HG02678 (cell line): Measurements from ENCODE around the gene ASB18.
"Not testable (repeated sequence)": the region's sequence is repeated elsewhere in the genome, so short reads cannot be mapped to it uniquely, and the experiment has no call there.

Source experiments
- ATAC-seq: cut with Tn5 transposase; IDR thresholded peaks from one replicate; pipeline ENCODE4 v1.9.1; 2021; ENCODE audit warnings: mild to moderate bottlenecking, moderate library complexity; ENCODE audit not compliant: unreplicated experiment

The ASB18 gene

DNA sequence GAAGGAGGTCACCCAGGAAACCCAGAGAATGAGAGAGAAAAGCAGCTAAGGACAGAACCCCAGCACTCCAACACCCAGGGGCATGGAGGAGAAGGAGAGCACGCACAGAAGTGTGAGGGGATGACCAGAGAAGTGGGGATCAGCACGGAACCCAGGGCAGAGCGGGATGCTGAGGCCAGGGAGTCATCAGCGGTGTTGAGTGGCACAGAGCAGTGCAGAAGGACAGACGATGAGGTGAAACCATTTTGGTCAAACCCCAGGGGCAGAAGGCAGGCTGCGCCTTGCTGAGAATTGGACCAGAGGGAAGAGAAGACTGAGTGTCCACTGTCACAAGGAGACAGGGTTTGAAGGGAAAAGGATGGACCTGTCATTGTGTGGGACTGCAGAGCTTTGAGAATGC, 23.4 kb upstream of the ASB18 start:
- no peak for ATAC-seq

DNA sequence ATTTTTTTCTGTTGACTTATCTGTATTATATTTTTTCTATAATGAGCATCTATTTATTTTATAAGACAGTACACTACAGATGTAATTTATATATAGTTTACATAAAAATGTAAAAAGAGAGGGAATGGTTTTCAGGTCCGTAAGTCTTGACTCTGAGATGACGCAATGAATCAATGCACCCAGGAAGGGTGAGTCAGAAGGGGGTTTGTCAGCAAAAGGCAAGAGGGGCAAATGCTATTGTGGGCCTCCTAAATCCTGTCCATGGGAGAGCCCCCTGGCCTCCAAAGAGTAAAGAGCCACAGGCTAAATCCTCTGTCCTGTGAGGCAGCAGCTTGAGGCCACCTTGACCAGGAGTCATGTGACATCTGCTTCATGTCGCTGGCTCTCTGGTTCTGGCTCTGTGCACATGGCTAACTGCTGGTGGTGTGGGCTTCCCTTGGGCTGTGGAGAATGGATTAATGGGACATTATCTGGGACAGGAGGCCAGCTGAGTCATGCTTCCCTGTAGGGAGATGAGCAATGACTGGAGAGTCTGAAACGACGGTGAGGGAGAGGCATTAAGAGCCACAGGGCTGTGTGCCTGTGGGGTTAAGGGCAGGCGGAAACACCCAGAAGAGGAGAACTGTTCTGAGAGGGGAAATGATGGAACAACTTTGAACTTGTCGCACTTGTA, 22.8 kb upstream of the ASB18 start:
- no peak for ATAC-seq

DNA sequence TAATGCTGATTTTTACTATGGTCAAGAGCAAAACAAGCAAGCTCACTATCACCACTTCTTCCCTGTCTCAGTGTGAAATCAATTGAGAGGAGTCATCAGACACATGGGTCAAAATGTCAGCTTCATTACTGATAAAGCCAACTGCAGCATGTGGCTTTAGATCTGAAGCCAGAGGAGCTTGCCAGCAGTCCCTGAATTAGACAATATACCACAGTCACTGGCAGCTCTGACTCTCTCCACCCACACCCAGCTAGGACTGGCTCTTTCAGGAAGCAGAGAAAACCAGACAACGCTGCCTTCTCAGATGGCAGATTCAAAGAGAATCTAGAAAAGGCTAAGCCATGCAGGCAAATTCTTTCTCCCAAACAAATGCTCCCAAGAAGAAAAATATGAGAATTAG, 20.0 kb upstream of the ASB18 start:
- no peak for ATAC-seq

DNA sequence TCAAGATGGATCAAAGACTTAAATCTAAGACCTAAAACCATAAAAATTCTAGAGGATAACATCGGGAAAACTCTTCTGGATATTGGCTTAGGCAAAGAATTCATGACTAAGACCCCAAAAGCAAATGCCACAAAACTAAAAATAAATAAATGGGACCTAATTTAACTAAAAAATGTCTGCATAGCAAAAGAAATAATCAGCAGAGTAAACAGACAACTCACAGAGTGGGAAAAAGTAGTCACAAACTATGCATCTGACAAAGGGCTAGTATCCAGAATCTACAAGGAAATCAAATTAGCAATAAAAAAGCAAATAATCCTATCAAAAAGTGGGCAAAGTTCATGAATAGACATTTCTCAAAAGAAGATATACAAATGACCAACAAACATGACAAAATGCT, 18.2 kb upstream of the ASB18 start:
- no peak for ATAC-seq

DNA sequence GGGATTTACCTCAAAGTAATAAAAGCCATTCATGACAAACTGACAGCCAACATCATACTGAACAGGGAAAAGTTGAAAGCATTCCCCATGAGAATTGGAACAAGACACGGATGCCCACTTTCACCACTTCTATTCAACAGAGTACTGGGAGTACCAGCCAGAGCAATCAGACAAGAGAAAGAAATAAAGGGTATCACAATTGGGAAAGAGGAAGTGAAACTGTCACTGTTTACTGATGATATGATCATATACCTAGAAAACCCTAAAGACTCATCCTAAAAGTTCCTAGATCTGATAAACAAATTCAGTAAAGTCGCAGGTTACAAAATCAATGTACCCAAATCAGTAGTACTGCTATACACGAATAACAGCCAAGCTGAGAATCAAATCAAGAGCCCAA, 17.2 kb upstream of the ASB18 start:
- ATAC-seq = no peak

DNA sequence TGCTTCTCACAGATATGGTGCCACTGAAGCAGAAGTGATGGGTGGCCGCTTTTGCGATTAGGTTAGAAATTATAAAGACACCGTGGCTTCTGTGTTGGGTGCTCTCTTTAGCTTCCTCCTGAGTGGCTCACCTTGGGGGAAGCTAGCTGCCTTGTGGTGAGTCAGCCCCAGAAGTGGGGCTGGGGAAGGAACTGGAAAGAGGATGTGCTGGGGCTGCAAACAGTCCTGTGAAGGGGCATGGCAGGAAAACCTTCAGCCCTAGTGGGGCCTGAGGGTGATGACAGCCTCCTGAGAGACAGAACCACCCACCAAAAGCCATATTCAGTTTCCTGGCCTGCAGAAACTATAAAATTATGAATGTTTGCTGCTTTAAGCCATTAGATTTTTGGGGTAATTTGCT, 8.9 kb upstream of the ASB18 start:
- ATAC-seq = no peak

DNA sequence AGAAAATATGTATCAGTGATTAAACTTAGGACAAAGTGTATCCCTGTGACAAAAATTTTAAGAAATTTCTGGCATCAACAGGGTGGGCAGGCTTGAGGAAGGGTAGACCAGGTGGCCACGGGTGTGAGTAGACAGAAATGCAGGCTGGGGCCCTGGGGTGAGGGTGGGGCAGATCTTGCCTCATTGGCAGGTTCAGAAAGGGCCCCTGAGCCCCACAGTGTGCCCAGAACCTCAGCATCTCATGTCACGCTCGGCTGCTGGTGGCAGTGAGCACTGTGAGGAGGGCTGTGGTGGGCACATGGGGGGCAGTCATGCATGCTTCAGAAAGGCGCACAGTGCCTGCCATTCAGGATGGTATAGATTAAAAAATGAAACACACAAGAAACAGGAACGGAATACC, 7.6 kb upstream of the ASB18 start:
- ATAC-seq = no peak

DNA sequence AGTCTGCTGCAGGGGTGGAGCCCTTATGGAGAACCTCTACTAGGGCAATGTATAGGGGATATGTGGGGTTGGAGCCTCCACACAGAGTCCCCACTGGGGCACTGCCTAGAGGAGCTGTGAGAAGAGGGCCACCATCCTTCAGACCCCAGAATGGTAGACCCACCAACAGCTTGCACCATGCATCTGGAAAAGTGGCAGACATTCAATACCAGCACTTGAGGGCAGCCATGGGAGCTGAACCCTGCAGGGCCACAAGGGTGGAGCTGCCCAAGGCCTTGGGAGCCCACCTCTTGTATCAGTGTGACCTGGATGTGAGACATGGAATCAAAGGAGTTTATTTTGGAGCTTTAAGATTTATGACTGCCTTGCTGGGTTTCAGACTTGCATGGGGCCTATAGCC, 5.7 kb upstream of the ASB18 start:
- not testable (repeated sequence) for ATAC-seq

DNA sequence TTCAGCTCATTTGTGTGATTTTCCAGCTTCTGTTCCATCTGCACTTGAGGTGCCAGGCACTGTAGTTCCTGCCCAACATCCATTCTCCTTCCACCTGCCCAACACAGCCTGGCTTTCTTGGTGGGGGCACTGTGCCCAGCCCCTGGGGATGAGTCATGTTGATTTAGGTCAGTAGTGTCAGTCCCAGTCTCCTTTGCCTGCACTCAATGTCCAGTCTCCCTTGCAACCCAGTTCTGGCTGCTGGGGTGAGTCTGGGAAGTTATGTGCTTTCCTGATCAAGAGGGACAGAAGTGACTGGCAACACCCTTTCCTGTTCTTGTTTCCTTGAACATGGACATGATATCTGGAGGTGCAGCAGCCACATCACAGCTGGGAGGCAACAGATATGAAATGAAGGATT, 1.5 kb upstream of the ASB18 start:
- no peak for ATAC-seq

DNA sequence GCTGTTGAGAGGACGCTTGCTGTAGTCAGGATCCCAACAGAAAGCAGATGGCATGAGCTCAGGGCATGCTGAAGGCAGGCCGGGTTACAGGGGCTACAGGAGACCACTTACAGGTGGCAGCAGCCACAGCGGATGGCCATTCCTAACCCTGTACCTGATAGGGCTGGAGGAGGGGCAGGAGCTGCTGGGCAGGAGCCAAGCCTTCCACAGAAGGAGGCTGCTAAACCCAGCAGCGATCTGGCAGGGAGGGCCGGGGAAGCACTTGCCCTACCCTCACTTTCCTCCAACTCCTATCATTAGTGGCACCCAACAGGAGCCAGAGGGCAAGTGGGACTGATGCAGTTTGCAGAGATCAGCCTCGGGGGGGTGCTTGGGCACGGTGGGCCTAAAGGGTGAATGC, 2.0 kb downstream of the ASB18 start:
- no peak for ATAC-seq

DNA sequence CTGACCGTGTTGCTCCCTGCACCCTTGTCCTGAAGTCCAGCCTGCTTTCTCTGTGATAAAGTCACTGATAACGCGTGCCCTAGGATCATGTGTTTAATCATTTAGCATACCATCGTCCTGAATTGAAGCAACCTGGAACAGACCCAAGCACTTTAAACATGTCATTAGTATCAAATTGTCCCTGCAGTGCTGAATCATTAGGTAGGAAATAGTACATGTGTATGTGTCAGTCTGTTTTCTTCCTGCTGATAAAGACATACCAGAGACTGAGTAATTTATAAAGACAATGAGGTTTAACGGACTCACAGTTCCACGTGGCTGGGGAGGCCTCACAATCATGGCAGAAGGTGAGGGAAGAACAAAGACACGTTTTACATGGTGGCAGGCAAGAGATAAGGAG, 2.8 kb downstream of the ASB18 start:
- ATAC-seq = no peak

DNA sequence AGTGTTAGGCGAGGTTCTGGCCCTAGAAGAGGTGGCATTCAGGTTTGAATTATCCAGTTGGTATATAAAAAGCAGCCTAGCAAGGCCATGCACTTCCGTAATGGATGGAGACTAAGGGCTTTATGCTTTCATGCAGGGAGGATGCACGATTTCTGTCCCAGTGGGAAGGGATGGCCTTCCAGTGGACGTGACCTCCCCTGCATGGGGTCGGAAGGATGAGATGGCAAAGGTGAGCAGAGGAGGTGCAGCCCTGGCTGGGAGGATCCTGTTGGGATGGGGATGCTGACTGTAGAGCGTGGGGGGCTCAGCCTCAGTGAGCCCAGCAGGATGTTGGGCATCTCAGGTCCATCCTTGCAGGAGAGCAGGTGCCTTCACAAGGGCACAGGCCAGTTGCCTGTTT, 4.8 kb downstream of the ASB18 start:
- no peak for ATAC-seq

DNA sequence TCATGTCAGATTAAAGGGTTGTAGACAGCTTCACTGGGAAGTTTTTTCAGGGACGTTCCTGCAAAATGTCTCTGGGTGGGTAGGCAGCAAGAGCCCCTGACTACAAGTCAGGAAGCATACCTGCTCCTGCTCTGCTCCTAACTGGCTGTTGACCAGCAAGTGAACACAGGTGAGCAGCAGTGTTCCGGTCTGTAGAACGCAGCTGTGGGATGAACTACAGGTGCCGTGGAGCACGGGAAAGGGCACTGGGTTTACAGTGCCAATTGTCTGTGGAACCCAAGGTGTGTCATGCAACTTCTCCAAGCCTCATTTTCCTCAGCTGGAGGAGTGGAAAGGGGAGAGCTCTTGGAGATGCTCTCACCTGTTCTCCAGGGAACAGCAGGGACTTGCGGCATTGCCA, 6.6 kb downstream of the ASB18 start:
- no peak for ATAC-seq

DNA sequence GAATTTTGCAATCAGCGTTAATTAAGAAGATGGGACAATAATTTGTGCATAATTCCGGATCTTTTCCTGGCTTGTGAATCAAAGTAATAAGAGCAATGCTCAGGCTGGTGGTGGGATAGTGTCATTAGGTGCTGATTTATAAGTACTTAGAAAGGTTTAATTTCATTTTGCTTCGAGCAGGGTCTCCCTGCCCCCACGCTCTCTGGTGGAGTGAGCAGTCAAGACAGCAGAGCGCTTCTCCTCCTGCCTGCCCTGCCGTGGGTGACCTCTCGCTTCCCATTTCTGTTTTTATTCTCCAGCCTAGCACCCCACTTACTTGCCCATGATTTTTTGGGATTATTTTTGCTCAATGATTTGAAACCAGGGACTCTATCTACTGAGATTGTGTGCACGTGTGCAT, 7.1 kb downstream of the ASB18 start:
- no peak for ATAC-seq

DNA sequence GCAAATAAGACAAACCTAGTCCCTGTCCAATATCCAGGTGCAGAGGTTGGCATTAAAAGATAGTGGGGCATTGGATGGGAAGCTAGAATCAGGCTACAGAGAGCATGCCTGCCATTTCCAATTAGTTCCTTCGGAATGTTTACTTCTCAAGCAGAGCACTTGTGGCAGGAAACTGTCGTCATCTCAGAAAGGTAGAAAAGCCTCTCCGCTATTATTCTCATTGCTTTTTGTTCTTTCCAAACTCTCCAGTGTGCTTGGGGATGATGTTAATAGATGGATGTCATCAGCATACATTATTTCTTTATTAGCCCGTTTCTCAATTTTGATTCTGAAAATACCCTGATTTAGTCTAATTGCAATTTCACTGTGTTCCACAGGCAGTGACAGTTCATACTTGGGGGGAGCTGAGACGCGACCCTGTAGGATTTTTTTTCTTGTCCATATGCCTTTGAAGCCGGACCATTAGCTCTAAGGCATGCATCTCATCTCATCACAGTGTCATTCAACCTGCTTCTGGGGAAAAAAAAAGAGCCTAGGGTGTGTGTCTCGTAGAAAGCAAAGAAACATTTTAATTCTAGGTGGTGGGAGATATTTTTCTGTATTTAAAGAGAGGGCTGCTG, 7.7 kb downstream of the ASB18 start:
- ATAC-seq = no peak

DNA sequence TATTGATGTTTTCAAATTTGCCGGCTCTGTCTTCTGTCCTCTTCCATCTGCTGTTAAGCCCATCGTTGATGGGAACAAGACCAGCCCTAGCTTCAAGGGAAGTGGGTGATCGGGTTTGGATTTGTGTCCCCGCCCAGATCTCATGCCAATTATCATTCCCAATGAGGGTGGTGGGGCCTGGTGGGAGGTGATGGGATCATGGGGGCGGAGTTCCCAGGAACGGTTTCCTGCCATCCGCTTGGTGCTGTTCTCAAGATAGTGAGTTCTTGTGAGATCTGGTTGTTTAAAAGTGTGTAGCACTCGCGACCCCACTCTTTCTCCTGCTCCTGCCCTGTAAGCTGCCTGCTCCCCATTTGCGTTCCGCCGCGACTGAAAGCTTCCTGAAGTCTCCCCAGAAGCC, 9.5 kb downstream of the ASB18 start:
- ATAC-seq = no peak

DNA sequence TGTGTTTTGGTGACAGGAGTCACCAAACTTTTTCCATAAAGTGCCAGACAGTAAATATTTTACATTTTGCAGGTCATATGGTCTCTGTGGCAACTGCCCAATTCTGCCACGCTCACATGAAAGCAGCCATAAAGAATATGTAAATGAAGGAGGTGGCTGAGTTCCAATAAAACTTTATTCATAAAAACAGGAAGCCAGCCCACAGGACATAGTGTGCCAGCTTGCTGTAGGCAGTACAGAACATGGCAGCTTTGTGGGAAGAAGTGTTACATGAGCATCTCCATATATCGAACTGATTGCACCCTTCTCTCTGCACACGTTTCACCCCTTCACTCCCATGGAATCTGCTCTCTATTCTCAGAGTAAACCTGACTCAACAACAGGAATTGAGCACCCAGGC, 10.2 kb downstream of the ASB18 start:
- ATAC-seq = no peak

DNA sequence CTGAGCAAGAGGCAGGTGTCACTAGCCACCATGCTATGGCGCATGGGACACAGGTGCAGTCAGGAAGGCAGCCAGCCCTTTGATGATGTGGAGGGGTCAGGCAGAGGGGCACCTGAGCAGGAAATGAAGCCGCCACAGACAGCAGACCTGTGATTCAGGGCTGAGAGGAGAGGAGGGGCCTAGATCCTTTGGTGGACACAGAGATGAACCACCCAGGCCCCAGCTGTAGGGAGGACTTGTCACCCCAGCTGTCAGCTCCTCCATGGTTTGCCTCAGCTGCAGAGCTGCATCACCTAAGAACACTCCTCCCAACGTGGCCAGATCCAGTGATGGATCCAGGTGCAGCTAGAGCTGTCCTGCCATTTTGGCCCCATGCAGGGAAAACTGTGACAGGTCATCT, 11.6 kb downstream of the ASB18 start:
- no peak for ATAC-seq

DNA sequence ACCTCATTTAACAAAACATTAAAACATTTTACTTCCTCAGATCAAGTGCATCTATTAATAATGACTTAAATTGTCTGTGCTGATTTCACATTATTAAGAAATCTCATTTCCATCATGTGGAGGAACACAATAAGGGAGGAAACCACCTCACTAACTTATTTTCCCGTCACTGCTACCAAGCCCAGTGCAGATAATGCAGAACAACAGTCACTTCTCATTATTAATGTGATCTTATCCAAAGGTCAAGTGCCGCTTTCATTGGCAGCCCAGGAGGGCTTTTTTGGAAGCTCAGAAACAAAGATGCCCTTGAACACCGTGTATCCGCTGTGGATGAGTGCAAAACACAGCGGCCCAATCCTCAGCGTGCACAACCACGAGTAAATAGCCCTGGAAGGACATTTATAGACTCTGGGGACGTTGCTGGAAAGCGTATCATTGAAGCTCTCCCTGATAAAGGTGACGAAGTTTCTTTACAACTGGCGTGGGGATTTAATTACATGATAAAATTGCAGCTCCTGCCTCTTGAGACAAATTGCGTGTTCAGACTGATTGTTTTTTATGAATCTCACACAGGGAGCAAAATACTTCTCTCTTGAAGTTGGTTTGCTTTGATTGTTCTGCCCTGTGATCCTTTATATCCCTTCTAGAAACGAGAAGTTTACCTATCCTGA, 13.2 kb downstream of the ASB18 start:
- no peak for ATAC-seq

DNA sequence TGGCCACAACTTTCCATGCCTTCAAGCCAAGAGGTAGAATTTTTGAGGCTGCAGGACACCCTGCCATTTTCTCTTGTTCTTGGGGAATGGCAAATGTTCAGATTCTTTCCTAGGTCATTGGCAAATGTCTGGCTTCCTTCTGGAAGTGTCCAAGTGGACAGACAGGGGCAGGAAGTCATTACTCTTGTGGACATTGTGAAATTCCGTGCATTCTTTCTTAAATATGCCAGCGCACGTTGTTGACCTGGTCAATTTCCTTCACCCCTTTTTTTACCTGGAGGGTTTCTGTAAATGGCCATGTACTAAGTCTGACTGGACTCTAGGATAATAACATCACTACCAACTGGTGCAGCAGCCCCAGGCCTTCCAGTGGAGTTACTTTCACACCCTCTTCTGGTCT, 13.9 kb downstream of the ASB18 start:
- ATAC-seq = no peak

DNA sequence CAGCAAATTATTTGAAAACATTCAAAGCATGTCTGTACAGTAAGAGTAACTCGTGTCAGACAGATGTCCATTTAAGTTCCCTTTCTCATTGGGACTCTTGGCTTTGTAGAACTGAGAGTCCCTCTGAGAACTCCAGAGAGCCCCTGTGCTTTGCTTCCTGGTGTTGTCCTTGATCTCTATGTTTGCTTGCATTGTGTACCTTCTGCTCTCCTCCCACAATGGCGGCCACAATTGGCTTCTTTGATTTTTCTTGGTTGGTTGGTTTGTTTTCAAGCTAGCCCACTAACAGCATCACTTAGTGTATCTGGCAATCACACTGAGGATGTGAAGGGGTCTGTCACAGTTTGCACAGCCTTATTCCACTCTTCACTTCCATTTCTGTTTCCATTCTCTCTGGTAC, 15.1 kb downstream of the ASB18 start:
- ATAC-seq = no peak

DNA sequence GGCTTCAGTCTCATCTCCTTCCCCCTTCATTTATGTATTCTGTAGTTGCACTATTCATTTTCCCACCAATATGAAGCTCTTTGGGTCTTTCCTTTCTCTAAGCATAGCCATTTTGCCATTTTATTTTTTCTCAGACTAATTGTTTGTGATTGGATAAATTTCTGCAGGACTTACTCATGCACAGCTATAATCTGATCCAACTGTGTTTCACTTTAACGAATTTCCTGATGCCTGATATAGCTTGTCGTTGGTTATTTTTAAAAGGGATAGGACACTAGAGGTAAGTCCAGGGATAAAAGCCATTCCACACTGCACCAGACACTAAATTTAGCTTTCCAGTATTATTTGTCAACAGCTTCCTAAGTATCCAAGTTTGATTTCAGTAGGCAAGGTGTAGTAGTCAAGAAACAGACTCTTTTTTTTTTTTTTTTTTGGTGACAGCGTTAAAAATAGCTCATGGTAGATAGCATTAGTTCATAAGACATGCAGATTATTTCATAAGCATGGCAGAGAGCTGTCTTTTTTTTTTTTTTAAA, 17.4 kb downstream of the ASB18 start:
- no peak for ATAC-seq
